ENCODE results near the gene ERI2. TPM values are rescaled to one million over a fixed set of nuclear protein-coding genes. Genes with fewer than 3 reads are reported as not detected.
A peak's percentile ranks its signal among the peaks of the same experiment; 100 is the strongest.

ERI2 gene
- total RNA-seq, 1 experiment from 2014 or later, result 13.2 TPM

DNA sequence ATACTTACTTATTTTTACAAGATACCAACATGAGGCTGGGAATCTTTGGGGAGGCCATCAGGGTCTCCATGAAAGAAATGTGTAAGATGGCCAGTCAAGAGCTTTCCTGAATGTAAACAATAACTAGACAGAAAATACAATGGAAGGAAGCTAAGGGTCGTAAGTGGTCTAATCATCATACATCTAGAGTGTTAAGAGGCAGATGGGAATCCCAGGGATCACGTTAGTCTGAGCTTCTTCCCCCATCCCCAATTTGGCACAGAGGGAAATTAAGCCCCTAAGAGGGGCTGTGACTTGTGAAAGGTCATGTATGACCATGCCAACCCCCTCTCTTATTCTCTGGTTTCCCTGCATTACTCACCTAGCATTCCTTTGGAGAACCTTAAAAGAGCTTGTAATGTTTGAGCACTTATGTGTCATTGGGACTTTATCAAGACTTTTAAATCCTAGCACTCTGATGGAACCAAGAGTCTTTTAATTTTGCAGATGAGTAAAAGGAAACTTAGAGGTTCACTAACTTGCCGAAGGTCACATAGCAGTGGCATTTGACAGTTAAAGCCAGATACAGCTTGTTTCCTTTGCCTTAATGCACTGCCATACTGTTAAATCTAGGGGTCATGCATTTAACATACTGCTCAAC, 47.8 kb upstream of the ERI2 start:
- peak; percentile 50 for DNase-seq
- no TSS peak for BruUV-seq (replicated peaks)

DNA sequence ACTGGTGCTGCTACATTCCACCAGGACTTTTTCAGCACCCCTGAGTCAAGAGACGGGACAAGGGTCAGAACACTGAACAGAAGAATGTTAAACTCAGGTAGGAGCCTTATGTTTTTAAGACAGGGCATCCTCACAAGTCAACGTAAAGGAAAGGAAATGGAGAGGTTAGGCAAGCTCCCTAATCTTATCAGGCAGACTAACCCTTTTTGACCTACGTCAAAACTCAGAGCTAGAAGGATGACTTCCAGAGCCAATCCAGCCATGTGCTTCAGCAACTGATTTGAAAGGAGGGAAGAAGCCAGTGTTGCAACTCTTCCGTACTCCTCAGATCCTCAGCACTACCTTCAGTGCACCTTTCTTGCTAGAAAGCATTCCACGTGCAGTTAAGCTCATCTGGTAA, 46.9 kb upstream of the ERI2 start:
- H3F3A ChIP-seq (ENCODE audit: low read length, unreplicated experiment), result no peaks in the 10 kb centered on the region
- DNase-seq (no peak), ATAC-seq (no peak)
- no peak overlapping the region for H3K9ac ChIP-seq (ENCODE audit: low read length)
- ChIA-PET CTCF (no interaction called here), POLR2A (ENCODE audit: unreplicated experiment) (no interaction called here)
- no peaks in the 10 kb centered on the region for H3K9me3 ChIP-seq (ENCODE audit: low read length)
- H4K20me1 ChIP-seq (ENCODE audit: low read length), result no peaks in the 10 kb centered on the region
- H2AFZ ChIP-seq (ENCODE audit: low read length), result no peak overlapping the region
- H3K27ac ChIP-seq (ENCODE audit: low read length), result no peak overlapping the region
- H3K79me2 ChIP-seq (ENCODE audit: low read length), result no peaks in the 10 kb centered on the region
- no peak for TF ChIP-seq EZH2phosphoT487 (IDR thresholded peaks at IDR 0.05; ENCODE audit: borderline replicate concordance, low read length)
- TF ChIP-seq, protein P1, sequence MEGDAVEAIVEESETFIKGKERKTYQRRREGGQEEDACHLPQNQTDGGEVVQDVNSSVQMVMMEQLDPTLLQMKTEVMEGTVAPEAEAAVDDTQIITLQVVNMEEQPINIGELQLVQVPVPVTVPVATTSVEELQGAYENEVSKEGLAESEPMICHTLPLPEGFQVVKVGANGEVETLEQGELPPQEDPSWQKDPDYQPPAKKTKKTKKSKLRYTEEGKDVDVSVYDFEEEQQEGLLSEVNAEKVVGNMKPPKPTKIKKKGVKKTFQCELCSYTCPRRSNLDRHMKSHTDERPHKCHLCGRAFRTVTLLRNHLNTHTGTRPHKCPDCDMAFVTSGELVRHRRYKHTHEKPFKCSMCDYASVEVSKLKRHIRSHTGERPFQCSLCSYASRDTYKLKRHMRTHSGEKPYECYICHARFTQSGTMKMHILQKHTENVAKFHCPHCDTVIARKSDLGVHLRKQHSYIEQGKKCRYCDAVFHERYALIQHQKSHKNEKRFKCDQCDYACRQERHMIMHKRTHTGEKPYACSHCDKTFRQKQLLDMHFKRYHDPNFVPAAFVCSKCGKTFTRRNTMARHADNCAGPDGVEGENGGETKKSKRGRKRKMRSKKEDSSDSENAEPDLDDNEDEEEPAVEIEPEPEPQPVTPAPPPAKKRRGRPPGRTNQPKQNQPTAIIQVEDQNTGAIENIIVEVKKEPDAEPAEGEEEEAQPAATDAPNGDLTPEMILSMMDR (conservative IDR thresholded peaks at IDR 0.05; ENCODE audit: low read depth, low read length), result no peak
- no peak for TF ChIP-seq EZH2 (IDR thresholded peaks at IDR 0.05; ENCODE audit: low read length, unreplicated experiment)
- H3K4me3 ChIP-seq (ENCODE audit: low read length), result no peak overlapping the region
- H3K27me3 ChIP-seq (ENCODE audit: low read length), result no peaks in the 10 kb centered on the region
- peaks cover 36% of the 10 kb centered on the region for H3K4me1 ChIP-seq (ENCODE audit: insufficient read depth, low read length)
- peaks cover 12% of the 10 kb centered on the region; the same call in 1 of the 2 replicates for H3K36me3 ChIP-seq (ENCODE audit: low read depth, low read length)
- BruUV-seq (replicated peaks), result no TSS peak
- H3K9me2 ChIP-seq (replicated peaks; ENCODE audit: low read length), result no peaks in the 10 kb centered on the region
- intact Hi-C loops (cut with micrococcal nuclease), result loop anchor here (5.0 kb wide), 1 partner anchor 249 kb away; no protein-coding TSS in a partner anchor
- H3K4me2 ChIP-seq (ENCODE audit: low read length), result no peak overlapping the region

More for the DNA sequence above, 47.8 kb upstream of the ERI2 start:
- TF ChIP-seq, protein P1 (conservative IDR thresholded peaks at IDR 0.05; ENCODE audit: low read depth, low read length), result no peak
- TF ChIP-seq EZH2phosphoT487 (IDR thresholded peaks at IDR 0.05; ENCODE audit: borderline replicate concordance, low read length) (no peak), EZH2 (IDR thresholded peaks at IDR 0.05; ENCODE audit: low read length, unreplicated experiment) (no peak)
- no peaks in the 10 kb centered on the region for H3K9me2 ChIP-seq (replicated peaks; ENCODE audit: low read length)
- H3K27ac ChIP-seq (ENCODE audit: low read length), result peak overlapping the region; percentile 12; the same call in 1 of the 2 replicates
- H3K4me2 ChIP-seq (ENCODE audit: low read length), result no peak overlapping the region
- H3K9ac ChIP-seq (ENCODE audit: low read length), result no peak overlapping the region
- H3F3A ChIP-seq (ENCODE audit: low read length, unreplicated experiment), result no peaks in the 10 kb centered on the region
- H3K4me3 ChIP-seq (ENCODE audit: low read length), result no peak overlapping the region
- peaks cover 12% of the 10 kb centered on the region; the same call in 1 of the 2 replicates for H3K36me3 ChIP-seq (ENCODE audit: low read depth, low read length)
- no peaks in the 10 kb centered on the region for H3K79me2 ChIP-seq (ENCODE audit: low read length)
- no peaks in the 10 kb centered on the region for H3K27me3 ChIP-seq (ENCODE audit: low read length)
- POLR2A ChIA-PET (ENCODE audit: unreplicated experiment), result interaction anchor here (0.6 kb wide), 1 partner anchor 17 kb away, joined by 3 read pairs; no protein-coding TSS in a partner anchor
- H3K9me3 ChIP-seq (ENCODE audit: low read length), result no peaks in the 10 kb centered on the region
- intact Hi-C loops (cut with micrococcal nuclease), result loop anchor here (5.0 kb wide), 1 partner anchor 248 kb away; no protein-coding TSS in a partner anchor
- CTCF ChIA-PET, result no interaction called here
- no peaks in the 10 kb centered on the region for H4K20me1 ChIP-seq (ENCODE audit: low read length)
- peak; percentile 42 for ATAC-seq
- H3K4me1 ChIP-seq (ENCODE audit: insufficient read depth, low read length), result peaks cover 36% of the 10 kb centered on the region
- H2AFZ ChIP-seq (ENCODE audit: low read length), result no peak overlapping the region

DNA sequence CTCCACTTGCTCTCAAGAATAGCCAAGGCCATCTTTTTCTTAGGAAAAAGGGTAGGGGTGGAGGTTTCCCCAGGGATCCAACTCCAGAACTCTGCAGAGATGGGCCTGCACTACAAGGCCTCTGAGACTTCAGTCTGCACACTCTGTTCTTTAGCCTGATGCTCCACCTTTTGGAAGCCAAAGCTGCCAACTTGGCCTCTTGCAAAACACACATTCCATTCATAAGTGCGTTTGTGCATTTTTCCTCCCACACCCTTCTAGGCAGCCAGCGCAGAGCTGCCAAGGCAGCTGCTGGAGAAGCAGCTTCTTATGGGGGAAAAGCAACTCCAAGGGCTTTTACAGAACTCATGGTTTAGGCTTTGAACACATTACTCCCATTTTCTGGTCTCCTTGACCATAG, 45.3 kb upstream of the ERI2 start:
- TF ChIP-seq EZH2phosphoT487 (IDR thresholded peaks at IDR 0.05; ENCODE audit: borderline replicate concordance, low read length) (no peak), EZH2 (IDR thresholded peaks at IDR 0.05; ENCODE audit: low read length, unreplicated experiment) (no peak)
- TF ChIP-seq, protein P1 (conservative IDR thresholded peaks at IDR 0.05; ENCODE audit: low read depth, low read length), result no peak
- no TSS peak for BruUV-seq (replicated peaks)
- ChIA-PET CTCF (interaction anchor here (0.5 to 1.1 kb wide), 4 partner anchors 41 to 449 kb away, joined by 3 to 5 read pairs (median 4); no protein-coding TSS in a partner anchor), POLR2A (ENCODE audit: unreplicated experiment) (interaction anchor here (0.6 to 0.7 kb wide), 2 partner anchors 48 to 449 kb away, joined by 3 to 6 read pairs; partner anchors contain the start of gene DCUN1D3)
- no peak overlapping the region for H3K27ac ChIP-seq (ENCODE audit: low read length)
- H3K79me2 ChIP-seq (ENCODE audit: low read length), result no peaks in the 10 kb centered on the region
- H2AFZ ChIP-seq (ENCODE audit: low read length), result no peak overlapping the region
- H3K4me1 ChIP-seq (ENCODE audit: insufficient read depth, low read length), result peaks cover 36% of the 10 kb centered on the region
- no peaks in the 10 kb centered on the region for H3K9me3 ChIP-seq (ENCODE audit: low read length)
- H4K20me1 ChIP-seq (ENCODE audit: low read length), result no peaks in the 10 kb centered on the region
- no peaks in the 10 kb centered on the region for H3F3A ChIP-seq (ENCODE audit: low read length, unreplicated experiment)
- intact Hi-C loops (cut with micrococcal nuclease), result loop anchor here (1.0 to 5.0 kb wide), 6 partner anchors 48 to 449 kb away; no protein-coding TSS in a partner anchor
- H3K27me3 ChIP-seq (ENCODE audit: low read length), result no peaks in the 10 kb centered on the region
- no peak overlapping the region for H3K4me3 ChIP-seq (ENCODE audit: low read length)
- H3K36me3 ChIP-seq (ENCODE audit: low read depth, low read length), result peaks cover 12% of the 10 kb centered on the region; the same call in 1 of the 2 replicates
- H3K9ac ChIP-seq (ENCODE audit: low read length), result no peak overlapping the region
- ATAC-seq (peak; percentile 85), DNase-seq (peak; percentile 81)
- H3K9me2 ChIP-seq (replicated peaks; ENCODE audit: low read length), result no peaks in the 10 kb centered on the region
- H3K4me2 ChIP-seq (ENCODE audit: low read length), result peak overlapping the region; percentile 33; the same call in 1 of the 2 replicates
